Aorta (tissue), 5 donors: ENCODE data around the gene CERKL. TPM values are rescaled to one million over a fixed set of nuclear protein-coding genes. Genes with fewer than 3 reads are reported as not detected.

Experiments
- ATAC-seq: fragments of 200-7000 bp; cut with Tn5 transposase; one replicate; pipeline ENCODE4 v1.9.1; 2022; ENCODE audit warnings: moderate library complexity; ENCODE audit not compliant: low FRiP score
- DNase-seq, 2 donors: peaks; one replicate each; pipeline ENCODE4 v3.0.0-alpha.2; 2020
- H3K27ac ChIP-seq, 2 donors: one replicate each; pipeline ENCODE4 v1.5.1; 2013; ENCODE audit warnings: low read length in 2 of 2, mild to moderate bottlenecking in 2 of 2, moderate library complexity in 2 of 2, control low read depth in 1 of 2, inconsistent platforms in 1 of 2, low read depth in 1 of 2
- H3K27me3 ChIP-seq, 2 donors: one replicate each; pipeline ENCODE4 v1.6.1; 2013; ENCODE audit warnings: control low read depth in 1 of 2, low read length in 1 of 2, mild to moderate bottlenecking in 1 of 2, moderate library complexity in 1 of 2; ENCODE audit not compliant: insufficient read depth in 2 of 2, control insufficient read depth in 1 of 2
- H3K36me3 ChIP-seq, 2 donors: one replicate each; pipeline ENCODE4 v1.6.1; 2013; ENCODE audit warnings: control low read depth in 1 of 2, low read length in 1 of 2, mild to moderate bottlenecking in 1 of 2; ENCODE audit not compliant: insufficient read depth in 2 of 2, control insufficient read depth in 1 of 2
- H3K4me1 ChIP-seq, 2 donors: one replicate each; pipeline ENCODE4 v1.6.1; 2013; ENCODE audit warnings: low read length in 2 of 2, control low read depth in 1 of 2, mild to moderate bottlenecking in 1 of 2, moderate library complexity in 1 of 2; ENCODE audit not compliant: insufficient read depth in 2 of 2, control insufficient read depth in 1 of 2
- H3K4me3 ChIP-seq, 2 donors: one replicate each; pipeline ENCODE4 v1.5.1; 2013; ENCODE audit warnings: low read length in 2 of 2, control low read depth in 1 of 2, mild to moderate bottlenecking in 1 of 2
- H3K9me3 ChIP-seq: one replicate; pipeline ENCODE4 v1.6.1; 2013; ENCODE audit warnings: mild to moderate bottlenecking, low read length; ENCODE audit not compliant: control insufficient read depth
- WGBS, 2 donors: extraction: QIAGEN DNeasy Blood & Tissue Kit; methylation state at CpG; one replicate each; pipeline ENCODE4 v1.1.7; 2013; 5-methylcytosine and 5-hydroxymethylcytosine counted together
- intact Hi-C, 2 donors: fragments of 100-400 bp; cut with DNase I; formaldehyde crosslinking; loops; one replicate each; pipeline versions ENCODE4 v1.14.2 to v1.15.0; 2022
- polyA plus RNA-seq, 2 donors: library from polyadenylated mRNA; stranded (reverse); fragments of 200-250 nt; gene quantifications; one replicate each; pipeline ENCODE4 v1.2.3, GENCODE V29; 2013
- total RNA-seq, 2 donors: library from RNA; stranded (reverse); fragmentation: NEBNext Ultra II Directional; extraction: Animal tissue kit (Norgen Biotek cat#: 25700); gene quantifications; one replicate each; pipeline ENCODE4 v1.2.1, GENCODE V29; 2021
- donor health status: healthy with polysubstance abuse.
- donor health status: Bipolar disorder and iron deficiency.
- donor health status: DM: no; HTN: no; CAD: no.
- donor health status: DM: no; HTN: no; CAD: no.
- donor health status: DM: yes; HTN: yes; CAD: no.

The CERKL gene
- total and polyA plus RNA-seq, 4 donors, result 0.13 to 0.38 TPM; not detected in 2

- intact Hi-C loops, result no loop called here
- Histone ChIP-seq H3K27me3 (no peaks in the 10 kb centered on the region), H3K36me3 (no peaks in the 10 kb centered on the region), H3K27ac (no peak overlapping the region), H3K4me3 (no peak overlapping the region), H3K9me3 (no peaks in the 10 kb centered on the region), H3K4me1 (no peaks in the 10 kb centered on the region)
- ATAC-seq (no peak), DNase-seq (no peak)
- 75 to 79% methylated on average over 2 of the region's 2 CpGs for WGBS, 2 donors
These were observed 98.5 kb downstream of the CERKL start for GRCh38 chr2:181558371-181558770.

GRCh38 chr2:181554061-181554830 lies 102.7 kb downstream of the CERKL start:
- H3K4me1 ChIP-seq, result no peaks in the 10 kb centered on the region
- intact Hi-C loops, result no loop called here
- DNase-seq, result no peak
- no peak overlapping the region for H3K27ac ChIP-seq
- 47 to 63% methylated on average over 2 of the region's 2 CpGs for WGBS, 2 donors
- no peak overlapping the region for H3K4me3 ChIP-seq
- ATAC-seq, result no peak
- no peaks in the 10 kb centered on the region for H3K9me3 ChIP-seq
- H3K36me3 ChIP-seq, result no peaks in the 10 kb centered on the region
- H3K27me3 ChIP-seq, result no peaks in the 10 kb centered on the region

- ATAC-seq (no peak), DNase-seq (no peak)
- WGBS, 2 donors, result 80 to 84% methylated on average over 2 of the region's 2 CpGs
- Histone ChIP-seq H3K4me3 (no peak overlapping the region), H3K36me3 (no peaks in the 10 kb centered on the region), H3K9me3 (no peaks in the 10 kb centered on the region), H3K27ac (no peak overlapping the region), H3K27me3 (no peaks in the 10 kb centered on the region), H3K4me1 (no peaks in the 10 kb centered on the region)
- intact Hi-C loops, result no loop called here
These were observed 103.7 kb downstream of the CERKL start for GRCh38 chr2:181553244-181553643.

- no peak for ATAC-seq
- 47 to 52% methylated on average over 1 of the region's 1 CpG for WGBS, 2 donors
- H3K9me3 ChIP-seq, result no peaks in the 10 kb centered on the region
These were observed 104.1 kb downstream of the CERKL start for GRCh38 chr2:181552808-181553207.

GRCh38 chr2:181546086-181546485 lies 110.8 kb downstream of the CERKL start:
- H3K4me1 ChIP-seq, result no peaks in the 10 kb centered on the region
- H3K36me3 ChIP-seq, result no peaks in the 10 kb centered on the region
- no peaks in the 10 kb centered on the region for H3K27me3 ChIP-seq
- H3K9me3 ChIP-seq, result no peaks in the 10 kb centered on the region
- no peak overlapping the region for H3K4me3 ChIP-seq
- 32 to 38% methylated on average over 3 of the region's 3 CpGs for WGBS, 2 donors
- ATAC-seq, result no peak
- DNase-seq, result no peak
- intact Hi-C loops, result no loop called here
- no peak overlapping the region for H3K27ac ChIP-seq

More at GRCh38 chr2:181552808-181553207, 104.1 kb downstream of the CERKL start:
- Histone ChIP-seq H3K4me1 (no peaks in the 10 kb centered on the region), H3K27me3 (no peaks in the 10 kb centered on the region), H3K4me3 (no peak overlapping the region), H3K27ac (no peak overlapping the region), H3K36me3 (no peaks in the 10 kb centered on the region)
- no peak for DNase-seq
- intact Hi-C loops, result no loop called here

GRCh38 chr2:181542170-181542569 lies 114.7 kb downstream of the CERKL start:
- Histone ChIP-seq H3K9me3 (no peaks in the 10 kb centered on the region), H3K27ac (no peak overlapping the region), H3K36me3 (no peaks in the 10 kb centered on the region), H3K27me3 (no peaks in the 10 kb centered on the region), H3K4me1 (no peaks in the 10 kb centered on the region), H3K4me3 (no peak overlapping the region)
- intact Hi-C loops, result no loop called here
- ATAC-seq (no peak), DNase-seq (no peak)
- WGBS, 2 donors, result 92 to 93% methylated on average over 2 of the region's 2 CpGs

GRCh38 chr2:181540421-181540820 lies 116.5 kb downstream of the CERKL start:
- Histone ChIP-seq H3K27ac (no peak overlapping the region), H3K4me3 (no peak overlapping the region), H3K4me1 (no peaks in the 10 kb centered on the region), H3K36me3 (no peaks in the 10 kb centered on the region), H3K27me3 (no peaks in the 10 kb centered on the region), H3K9me3 (no peaks in the 10 kb centered on the region)
- DNase-seq (no peak), ATAC-seq (no peak)
- intact Hi-C loops, result no loop called here
- WGBS, 2 donors, result 69 to 91% methylated on average over 4 of the region's 4 CpGs

- Histone ChIP-seq H3K4me3 (no peak overlapping the region), H3K36me3 (no peaks in the 10 kb centered on the region), H3K9me3 (no peaks in the 10 kb centered on the region), H3K27ac (no peak overlapping the region), H3K27me3 (no peaks in the 10 kb centered on the region), H3K4me1 (no peaks in the 10 kb centered on the region)
- ATAC-seq, result no peak
- WGBS, 2 donors, result 85 to 89% methylated on average over 2 of the region's 2 CpGs
- no peak for DNase-seq
- intact Hi-C loops, result no loop called here
These were observed 120.2 kb downstream of the CERKL start for GRCh38 chr2:181536730-181537129.

- intact Hi-C loops, result no loop called here
- WGBS, 2 donors, result 90 to 97% methylated on average over 1 of the region's 1 CpG
- H3K36me3 ChIP-seq, result no peaks in the 10 kb centered on the region
These were observed 128.5 kb downstream of the CERKL start for GRCh38 chr2:181528441-181528840.

More at GRCh38 chr2:181528441-181528840, 128.5 kb downstream of the CERKL start:
- H3K4me1 ChIP-seq, result no peaks in the 10 kb centered on the region
- no peak overlapping the region for H3K4me3 ChIP-seq
- ATAC-seq (no peak), DNase-seq (no peak)
- no peaks in the 10 kb centered on the region for H3K27me3 ChIP-seq
- H3K27ac ChIP-seq, result no peak overlapping the region
- H3K9me3 ChIP-seq, result no peaks in the 10 kb centered on the region
